HFFc6 (cell line): ENCODE results near the gene QKI. TPM values are rescaled to one million over a fixed set of nuclear protein-coding genes. Genes with fewer than 3 reads are reported as not detected.

Experiments used
- DNase-seq: peaks from one replicate; pipeline ENCODE4 v3.0.0-alpha.2; 2018
- H3K27ac Mint-ChIP-seq: 2 replicates; pipeline ENCODE4 v1.8.0; 2020; ENCODE audit warnings: mild to moderate bottlenecking, mixed read lengths
- H3K27me3 Mint-ChIP-seq: 2 replicates; pipeline ENCODE4 v1.8.0; 2021; ENCODE audit warnings: mild to moderate bottlenecking, moderate library complexity, mixed read lengths; ENCODE audit not compliant: insufficient read depth
- H3K36me3 Mint-ChIP-seq: 2 replicates; pipeline ENCODE4 v1.8.0; 2021; ENCODE audit warnings: low read depth, mixed read lengths
- H3K4me1 Mint-ChIP-seq: 2 replicates; pipeline ENCODE4 v1.8.0; 2020; ENCODE audit warnings: low read depth, mixed read lengths
- H3K4me3 Mint-ChIP-seq: 2 replicates; pipeline ENCODE4 v1.8.0; 2020; ENCODE audit warnings: mild to moderate bottlenecking, moderate library complexity, mixed read lengths
- H3K9me3 Mint-ChIP-seq: 2 replicates; pipeline ENCODE4 v1.8.0; 2020; ENCODE audit warnings: mild to moderate bottlenecking, mixed read lengths
- long read RNA-seq: library from polyadenylated mRNA; unstranded; transcript quantifications from one replicate; pipeline ENCODE4 v2.0.0, GENCODE V29; 2019
- total RNA-seq, 6 experiments: library from RNA; stranded (reverse); fragmentation: NEBNext Ultra II Directional; extraction: Animal tissue kit (Norgen Biotek cat#: 25700); gene quantifications; 2 replicates in 1 of 6; 3 replicates in 5 of 6; pipeline ENCODE4 v1.2.3, GENCODE V29; 2021
- TF ChIP-seq, protein P1 (sequence below): fragments of 200-600 bp; sonication (generic); IDR thresholded peaks from 2 replicates; pipeline ENCODE4 v1.5.0; 2021; ENCODE audit warnings: antibody characterized with exemption, mild to moderate bottlenecking

Gene QKI
- 10 to 100 TPM; 71.3 to 90.5 (median 85.1) TPM for total RNA-seq
- long read RNA-seq, partial matches to known transcripts: 3 of 22 reads
- long read RNA-seq, other reads (novel, unspliced or antisense): 19 of 22 reads

DNA sequence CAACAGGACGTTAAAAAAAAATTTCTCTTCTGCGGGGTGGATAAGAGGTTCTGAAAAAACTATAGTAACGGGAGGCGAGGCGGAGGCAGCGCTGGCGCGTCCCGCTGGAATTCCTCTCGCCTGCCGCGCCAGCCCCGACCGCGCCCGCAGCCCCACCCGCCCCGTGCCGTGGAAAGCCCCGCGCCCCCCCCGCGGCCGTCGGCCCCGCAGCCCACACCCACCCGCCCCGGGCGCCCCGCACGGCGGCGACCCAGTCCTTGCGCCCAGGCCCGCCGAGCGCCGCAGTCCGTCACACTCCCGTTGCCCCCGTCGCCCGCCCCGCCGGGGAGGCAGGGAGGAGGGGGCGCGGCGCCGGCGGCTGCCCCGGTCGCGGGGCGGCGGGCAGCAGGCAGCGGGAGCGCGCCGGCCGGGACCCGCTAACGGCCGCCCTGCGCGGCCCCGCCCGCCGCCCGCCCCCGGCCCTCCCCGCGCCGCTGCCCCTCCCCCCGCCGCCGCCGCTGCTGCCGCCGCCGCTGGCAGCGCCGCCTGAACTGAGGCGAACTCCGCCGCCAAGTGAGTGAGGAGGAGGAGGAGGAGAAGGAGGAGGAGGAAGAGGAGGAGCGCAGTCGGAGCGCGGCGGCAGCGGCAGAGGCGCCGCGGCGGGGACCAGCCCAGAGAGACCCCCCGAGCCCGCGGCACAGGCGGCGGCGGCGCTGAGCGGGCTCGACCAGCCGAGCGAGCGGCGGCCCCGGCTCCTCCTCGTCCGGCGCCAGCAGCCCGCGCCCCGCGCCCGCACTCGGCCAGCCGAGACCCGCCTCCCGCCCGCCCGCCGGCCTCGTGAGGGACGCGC lies at the start of gene QKI:
QKI (plus strand) TSS at position 602 of the 829 bp plus-strand sequence. CDS start 476 bp downstream, outside the sequence.
- Mint-ChIP-seq H3K27me3 (peaks cover 2% of the 10 kb centered on the region; the same call in 1 of the 2 replicates), H3K4me3 (peak within 1 kb of the TSS; percentile 98)
- peak; percentile 67 for DNase-seq

DNA sequence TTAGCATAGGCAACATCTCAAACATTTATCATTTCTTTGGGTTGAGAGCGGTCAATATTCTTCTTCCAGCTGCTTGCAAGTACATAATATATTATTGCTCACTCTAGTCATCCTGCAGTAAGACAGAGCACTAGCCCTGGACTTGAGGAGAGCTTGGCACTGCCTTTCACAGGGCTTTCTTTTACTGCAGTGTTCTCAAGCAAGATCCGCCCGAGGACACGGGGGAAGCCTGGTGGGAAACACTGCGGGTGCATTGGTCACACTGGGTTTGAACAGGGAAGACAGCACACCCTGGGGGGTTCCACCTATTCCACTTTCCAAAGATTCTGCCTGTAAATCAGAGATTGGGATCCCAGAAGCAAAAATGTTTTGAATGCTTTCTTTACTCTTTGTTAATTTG lies 48.2 kb upstream of the QKI start:
- Mint-ChIP-seq H3K4me3 (no peak overlapping the region), H3K9me3 (no peaks in the 10 kb centered on the region), H3K36me3 (no peaks in the 10 kb centered on the region), H3K27ac (no peak overlapping the region), H3K27me3 (peaks cover 20% of the 10 kb centered on the region), H3K4me1 (no peaks in the 10 kb centered on the region; the same call in 1 of the 2 replicates)
- DNase-seq: no peak
- TF ChIP-seq, protein P1, sequence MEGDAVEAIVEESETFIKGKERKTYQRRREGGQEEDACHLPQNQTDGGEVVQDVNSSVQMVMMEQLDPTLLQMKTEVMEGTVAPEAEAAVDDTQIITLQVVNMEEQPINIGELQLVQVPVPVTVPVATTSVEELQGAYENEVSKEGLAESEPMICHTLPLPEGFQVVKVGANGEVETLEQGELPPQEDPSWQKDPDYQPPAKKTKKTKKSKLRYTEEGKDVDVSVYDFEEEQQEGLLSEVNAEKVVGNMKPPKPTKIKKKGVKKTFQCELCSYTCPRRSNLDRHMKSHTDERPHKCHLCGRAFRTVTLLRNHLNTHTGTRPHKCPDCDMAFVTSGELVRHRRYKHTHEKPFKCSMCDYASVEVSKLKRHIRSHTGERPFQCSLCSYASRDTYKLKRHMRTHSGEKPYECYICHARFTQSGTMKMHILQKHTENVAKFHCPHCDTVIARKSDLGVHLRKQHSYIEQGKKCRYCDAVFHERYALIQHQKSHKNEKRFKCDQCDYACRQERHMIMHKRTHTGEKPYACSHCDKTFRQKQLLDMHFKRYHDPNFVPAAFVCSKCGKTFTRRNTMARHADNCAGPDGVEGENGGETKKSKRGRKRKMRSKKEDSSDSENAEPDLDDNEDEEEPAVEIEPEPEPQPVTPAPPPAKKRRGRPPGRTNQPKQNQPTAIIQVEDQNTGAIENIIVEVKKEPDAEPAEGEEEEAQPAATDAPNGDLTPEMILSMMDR: no peak

More for the DNA sequence above, at the start of gene QKI:
- Mint-ChIP-seq H3K9me3 (no peaks in the 10 kb centered on the region), H3K27ac (peak within 1 kb of the TSS; percentile 83), H3K36me3 (peaks cover 13% of the 10 kb centered on the region), H3K4me1 (peaks cover 33% of the 10 kb centered on the region)
- TF ChIP-seq, protein P1: no peak

DNA sequence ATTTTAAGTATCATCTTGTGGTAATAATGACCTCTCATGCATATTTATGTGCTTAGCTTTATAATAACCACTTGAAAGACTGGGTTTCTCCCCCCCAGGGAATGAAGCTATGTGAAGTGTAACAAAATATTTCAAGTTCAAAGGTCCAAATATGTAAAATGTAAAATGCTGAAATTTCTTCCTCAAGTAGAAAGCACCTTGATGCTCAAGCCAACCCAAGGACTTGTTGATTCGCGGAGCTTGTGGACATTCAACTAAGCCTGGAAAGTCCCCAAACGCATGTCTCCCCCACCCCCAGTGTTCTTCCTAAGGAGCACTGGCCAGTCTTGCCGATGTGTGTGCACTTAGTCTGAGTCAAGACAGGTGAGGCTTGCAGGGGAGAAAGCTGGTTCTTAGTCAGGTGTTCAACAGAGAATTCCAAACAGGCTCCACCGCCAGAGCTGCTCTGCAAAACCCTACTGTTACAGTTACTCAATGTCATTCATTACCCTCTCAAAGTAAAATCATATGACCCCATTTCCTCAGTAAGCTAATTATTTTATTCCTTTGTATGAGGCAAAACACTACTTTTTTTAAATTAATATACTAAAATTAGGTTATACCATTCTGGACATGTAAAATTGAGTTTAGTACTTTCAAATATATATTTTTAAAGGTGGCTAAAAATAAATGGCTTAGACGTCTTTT lies 46.9 kb upstream of the QKI start:
- no peak overlapping the region for H3K4me3 Mint-ChIP-seq
- TF ChIP-seq, protein P1: no peak
- H3K4me1 Mint-ChIP-seq: no peaks in the 10 kb centered on the region; the same call in 1 of the 2 replicates
- H3K27ac Mint-ChIP-seq: no peak overlapping the region
- no peaks in the 10 kb centered on the region for H3K9me3 Mint-ChIP-seq
- H3K27me3 Mint-ChIP-seq: peaks cover 17% of the 10 kb centered on the region
- no peaks in the 10 kb centered on the region for H3K36me3 Mint-ChIP-seq
- DNase-seq: no peak

DNA sequence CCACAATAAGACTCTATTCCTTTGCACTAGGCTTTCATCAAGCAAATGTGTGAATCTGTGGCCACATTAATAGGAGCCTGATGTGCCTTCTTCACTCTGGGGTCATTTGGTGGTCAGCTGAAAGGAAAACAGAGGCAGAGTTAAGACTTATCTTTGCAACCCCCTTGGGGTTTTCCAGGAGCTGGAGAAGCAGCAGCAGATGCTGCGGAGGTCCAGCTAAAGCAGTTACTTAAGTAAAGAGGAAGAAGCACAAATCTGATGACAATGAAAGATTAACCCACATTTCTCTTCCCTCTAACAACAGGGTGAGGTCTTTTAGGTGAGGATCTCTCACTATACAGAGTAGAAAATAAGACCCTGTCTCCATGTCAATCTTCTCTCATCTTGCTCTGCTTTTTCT lies 45.4 kb upstream of the QKI start:
- DNase-seq: no peak
- H3K9me3 Mint-ChIP-seq: no peaks in the 10 kb centered on the region
- no peak overlapping the region for H3K4me3 Mint-ChIP-seq
- no peaks in the 10 kb centered on the region for H3K36me3 Mint-ChIP-seq
- peaks cover 18% of the 10 kb centered on the region for H3K27me3 Mint-ChIP-seq
- TF ChIP-seq, protein P1: no peak
- no peaks in the 10 kb centered on the region; the same call in 1 of the 2 replicates for H3K4me1 Mint-ChIP-seq
- H3K27ac Mint-ChIP-seq: no peak overlapping the region

DNA sequence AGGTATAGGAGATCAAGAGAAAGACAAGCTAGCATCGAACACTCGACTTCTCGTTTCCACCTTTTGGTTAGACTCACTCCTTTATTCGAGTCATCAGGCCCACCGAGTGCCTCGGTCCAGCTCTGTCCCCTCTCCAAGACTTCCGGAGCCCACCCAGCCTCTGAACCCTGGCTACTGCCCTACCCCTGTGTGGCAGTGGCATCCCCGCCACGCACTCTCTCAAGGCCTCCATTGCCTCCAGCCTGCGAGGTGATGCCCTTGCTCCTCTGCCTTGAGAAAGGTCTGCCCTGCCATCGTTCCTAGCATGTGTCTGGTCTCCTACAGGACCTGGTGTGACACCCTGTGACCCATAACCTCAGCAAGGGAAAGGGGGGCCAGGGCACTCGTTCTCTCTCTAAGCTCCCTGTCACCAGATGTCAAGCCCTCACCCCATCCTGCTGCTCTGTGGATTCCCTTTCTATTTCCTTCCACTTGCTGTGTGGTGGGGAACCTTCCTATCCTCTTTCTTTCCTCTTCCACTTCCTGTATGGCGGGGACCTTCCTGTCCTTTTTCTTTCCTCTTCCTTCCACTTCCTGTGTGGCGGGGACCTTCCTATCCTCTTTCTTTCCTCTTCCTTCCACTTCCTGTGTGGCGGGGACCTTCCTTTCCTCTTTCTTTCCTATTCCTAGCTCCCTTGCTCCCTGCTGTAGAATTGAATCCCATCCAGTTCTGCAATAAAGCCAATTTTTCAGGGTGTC lies 44.7 kb upstream of the QKI start:
- peaks cover 21% of the 10 kb centered on the region for H3K27me3 Mint-ChIP-seq
- no peaks in the 10 kb centered on the region for H3K36me3 Mint-ChIP-seq
- TF ChIP-seq, protein P1: no peak
- no peak overlapping the region for H3K27ac Mint-ChIP-seq
- DNase-seq: no peak
- H3K4me3 Mint-ChIP-seq: no peak overlapping the region
- no peaks in the 10 kb centered on the region; the same call in 1 of the 2 replicates for H3K4me1 Mint-ChIP-seq
- no peaks in the 10 kb centered on the region for H3K9me3 Mint-ChIP-seq
